SJCRH30 (cell line): ENCODE measurements around the gene KRT20. TPM values are rescaled to one million over a fixed set of nuclear protein-coding genes. Genes with fewer than 3 reads are reported as not detected.
A peak's percentile ranks its signal among the peaks of the same experiment; 100 is the strongest.

ENCODE experiments used
- DNase-seq, 2 experiments: peaks; one replicate each; pipeline ENCODE4 v3.0.0-alpha.2; 2015 to 2020
- H3K27ac ChIP-seq: fragments of 250-450 bp; sonication (Bioruptor Pico); 2 replicates; pipeline ENCODE4 v1.5.1; 2020; ENCODE audit warnings: mild to moderate bottlenecking, moderate library complexity
- H3K27me3 ChIP-seq: fragments of 250-450 bp; sonication (Bioruptor Pico); 2 replicates; pipeline ENCODE4 v1.5.1; 2020; ENCODE audit warnings: mild to moderate bottlenecking, moderate library complexity
- H3K36me3 ChIP-seq: fragments of 250-450 bp; sonication (Bioruptor Pico); 2 replicates; pipeline ENCODE4 v1.5.1; 2020; ENCODE audit warnings: mild to moderate bottlenecking, moderate library complexity
- H3K4me1 ChIP-seq: fragments of 250-450 bp; sonication (Bioruptor Pico); 2 replicates; pipeline ENCODE4 v1.5.1; 2020; ENCODE audit warnings: mild to moderate bottlenecking, moderate library complexity
- H3K4me3 ChIP-seq: fragments of 250-450 bp; sonication (Bioruptor Pico); 2 replicates; pipeline ENCODE4 v1.5.1; 2020; ENCODE audit warnings: mild to moderate bottlenecking, moderate library complexity
- H3K9me3 ChIP-seq: fragments of 250-450 bp; sonication (Bioruptor Pico); replicated peaks from 2 replicates; pipeline ENCODE4 v1.5.1; 2020; ENCODE audit warnings: mild to moderate bottlenecking, moderate library complexity
- total RNA-seq: library from RNA; depleted of rRNA; stranded (reverse); fragments of >200 nt; shearing (Covaris generic); gene quantifications from 2 replicates; pipeline ENCODE4 v1.2.3, GENCODE V29; 2014

KRT20 gene
- total RNA-seq, 1 experiment from 2014 or later: 0.08 TPM

- H3K36me3 ChIP-seq: no peaks in the 10 kb centered on the region
- no peak for DNase-seq
These were observed 35.3 kb downstream of the KRT20 start for GRCh38 chr17:40849723-40850122.

GRCh38 chr17:40848583-40849235, 36.3 kb downstream of the KRT20 start:
- Histone ChIP-seq H3K4me3 (no peak overlapping the region), H3K27me3 (no peaks in the 10 kb centered on the region), H3K4me1 (no peaks in the 10 kb centered on the region), H3K27ac (no peak overlapping the region), H3K9me3 (no peaks in the 10 kb centered on the region), H3K36me3 (no peaks in the 10 kb centered on the region)
- no peak for DNase-seq

More at GRCh38 chr17:40849723-40850122, 35.3 kb downstream of the KRT20 start:
- Histone ChIP-seq H3K27ac (no peak overlapping the region), H3K27me3 (no peaks in the 10 kb centered on the region), H3K9me3 (no peaks in the 10 kb centered on the region), H3K4me1 (no peaks in the 10 kb centered on the region), H3K4me3 (no peak overlapping the region)

- peak in 1 of 2 experiments; percentile 19 for DNase-seq
These were observed 38.4 kb downstream of the KRT20 start for GRCh38 chr17:40846515-40847144.

GRCh38 chr17:40844671-40845107, 40.4 kb downstream of the KRT20 start:
- Histone ChIP-seq H3K27me3 (no peaks in the 10 kb centered on the region), H3K9me3 (no peaks in the 10 kb centered on the region), H3K27ac (no peak overlapping the region), H3K36me3 (no peaks in the 10 kb centered on the region), H3K4me3 (no peak overlapping the region), H3K4me1 (no peaks in the 10 kb centered on the region)
- no peak for DNase-seq

More at GRCh38 chr17:40846515-40847144, 38.4 kb downstream of the KRT20 start:
- no peaks in the 10 kb centered on the region for H3K9me3 ChIP-seq
- H3K27me3 ChIP-seq: no peaks in the 10 kb centered on the region
- no peak overlapping the region for H3K4me3 ChIP-seq
- no peak overlapping the region for H3K27ac ChIP-seq
- H3K36me3 ChIP-seq: no peaks in the 10 kb centered on the region
- no peaks in the 10 kb centered on the region for H3K4me1 ChIP-seq

GRCh38 chr17:40843242-40843641, 41.8 kb downstream of the KRT20 start:
- no peaks in the 10 kb centered on the region for H3K4me1 ChIP-seq
- no peak overlapping the region for H3K27ac ChIP-seq
- no peak overlapping the region for H3K4me3 ChIP-seq
- H3K36me3 ChIP-seq: no peaks in the 10 kb centered on the region
- no peak for DNase-seq
- H3K9me3 ChIP-seq: no peaks in the 10 kb centered on the region
- H3K27me3 ChIP-seq: no peaks in the 10 kb centered on the region

GRCh38 chr17:40841246-40841645, 43.8 kb downstream of the KRT20 start:
- Histone ChIP-seq H3K4me3 (no peak overlapping the region), H3K27me3 (no peaks in the 10 kb centered on the region), H3K4me1 (no peaks in the 10 kb centered on the region), H3K36me3 (no peaks in the 10 kb centered on the region), H3K9me3 (no peaks in the 10 kb centered on the region), H3K27ac (no peak overlapping the region)
- no peak for DNase-seq

- Histone ChIP-seq H3K36me3 (peaks cover 3% of the 10 kb centered on the region; the same call in 1 of the 2 replicates), H3K4me1 (no peaks in the 10 kb centered on the region), H3K9me3 (no peaks in the 10 kb centered on the region), H3K27ac (no peak overlapping the region), H3K4me3 (no peak overlapping the region), H3K27me3 (no peaks in the 10 kb centered on the region)
- DNase-seq: no peak
These were observed 45.8 kb downstream of the KRT20 start for GRCh38 chr17:40839194-40839593.

GRCh38 chr17:40836020-40836419, 49.0 kb downstream of the KRT20 start:
- DNase-seq: no peak
- Histone ChIP-seq H3K36me3 (peaks cover 6% of the 10 kb centered on the region; the same call in 1 of the 2 replicates), H3K4me3 (no peak overlapping the region), H3K9me3 (no peaks in the 10 kb centered on the region), H3K27me3 (no peaks in the 10 kb centered on the region), H3K4me1 (no peaks in the 10 kb centered on the region), H3K27ac (no peak overlapping the region)

GRCh38 chr17:40833882-40834281, 51.2 kb downstream of the KRT20 start:
- Histone ChIP-seq H3K4me3 (no peak overlapping the region), H3K27ac (no peak overlapping the region), H3K9me3 (no peaks in the 10 kb centered on the region)

GRCh38 chr17:40832840-40833239, 52.2 kb downstream of the KRT20 start:
- Histone ChIP-seq H3K27me3 (no peaks in the 10 kb centered on the region), H3K4me1 (no peaks in the 10 kb centered on the region), H3K9me3 (no peaks in the 10 kb centered on the region), H3K27ac (no peak overlapping the region), H3K36me3 (peaks cover 6% of the 10 kb centered on the region; the same call in 1 of the 2 replicates), H3K4me3 (no peak overlapping the region)
- DNase-seq: no peak

More at GRCh38 chr17:40833882-40834281, 51.2 kb downstream of the KRT20 start:
- H3K36me3 ChIP-seq: peaks cover 6% of the 10 kb centered on the region; the same call in 1 of the 2 replicates
- DNase-seq: no peak
- no peaks in the 10 kb centered on the region for H3K4me1 ChIP-seq
- H3K27me3 ChIP-seq: no peaks in the 10 kb centered on the region

- no peaks in the 10 kb centered on the region for H3K27me3 ChIP-seq
- H3K36me3 ChIP-seq: peaks cover 6% of the 10 kb centered on the region; the same call in 1 of the 2 replicates
- no peaks in the 10 kb centered on the region for H3K4me1 ChIP-seq
- H3K4me3 ChIP-seq: no peak overlapping the region
- no peak for DNase-seq
- no peaks in the 10 kb centered on the region for H3K9me3 ChIP-seq
- H3K27ac ChIP-seq: no peak overlapping the region
These were observed 54.8 kb downstream of the KRT20 start for GRCh38 chr17:40830085-40830776.

GRCh38 chr17:40828454-40829044, 56.5 kb downstream of the KRT20 start:
- Histone ChIP-seq H3K36me3 (no peaks in the 10 kb centered on the region; the same call in 1 of the 2 replicates), H3K4me3 (no peak overlapping the region), H3K4me1 (no peaks in the 10 kb centered on the region), H3K27ac (no peak overlapping the region), H3K27me3 (no peaks in the 10 kb centered on the region), H3K9me3 (no peaks in the 10 kb centered on the region)
- DNase-seq: no peak

GRCh38 chr17:40827746-40828453, 57.1 kb downstream of the KRT20 start:
- H3K27ac ChIP-seq: no peak overlapping the region

More at GRCh38 chr17:40827746-40828453, 57.1 kb downstream of the KRT20 start:
- H3K4me3 ChIP-seq: no peak overlapping the region
- no peaks in the 10 kb centered on the region; the same call in 1 of the 2 replicates for H3K36me3 ChIP-seq
- H3K9me3 ChIP-seq: no peaks in the 10 kb centered on the region
- no peak for DNase-seq
- H3K27me3 ChIP-seq: no peaks in the 10 kb centered on the region
- H3K4me1 ChIP-seq: no peaks in the 10 kb centered on the region
